ENCODE data around the gene NMB.

GRCh38 chr15:84629033-84629432, 29.0 kb downstream of the NMB start:
- no peak for TF ChIP-seq CTCF (IDR thresholded peaks at IDR 0.05)
- no peak for TF ChIP-seq POLR2A (IDR thresholded peaks at IDR 0.05)
- TF ChIP-seq EP300 (IDR thresholded peaks at IDR 0.05) = no peak
